Head of caudate nucleus (tissue), 42 donors: ENCODE results near the gene LIPT1.
"Not testable (repeated sequence)": the region's sequence is repeated elsewhere in the genome, so short reads cannot be mapped to it uniquely, and the experiment has no call there.

ENCODE experiments used
- DNase-seq, 42 donors: peaks; one replicate each; pipeline versions ENCODE4 v3.0.0 to v3.0.0-alpha.2; 2020 to 2021; ENCODE audit warnings: mixed read lengths in 7 of 42
- intact Hi-C: fragments of 100-400 bp; cut with DNase I; formaldehyde crosslinking; loops from one replicate; pipeline ENCODE4 v1.15.0; 2022

Gene LIPT1

DNA sequence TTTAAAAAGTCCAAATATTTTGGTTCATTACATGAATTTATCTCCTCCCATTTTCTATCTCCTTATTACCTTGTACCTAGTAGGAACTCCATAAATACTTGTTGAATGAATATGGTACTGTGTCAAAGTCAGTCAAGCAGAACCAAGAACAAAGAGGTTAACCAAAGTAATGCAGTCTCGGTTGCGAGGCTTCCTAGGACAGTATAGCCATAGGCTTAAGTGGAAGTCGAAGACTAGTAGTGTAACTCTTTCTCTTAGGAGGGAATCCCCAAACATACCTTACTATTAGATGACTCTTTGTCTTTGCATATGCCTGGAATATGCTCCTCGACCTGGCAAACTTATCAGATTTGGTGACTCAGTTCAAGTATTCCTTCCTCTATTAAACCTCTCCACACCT lies 4.8 kb downstream of the LIPT1 start:
- DNase-seq, result no peak
- intact Hi-C loops, result loop anchor here (10.0 kb wide), 1 partner anchor 175 kb away; the partner anchor contains the start of genes EIF5B and TXNDC9

DNA sequence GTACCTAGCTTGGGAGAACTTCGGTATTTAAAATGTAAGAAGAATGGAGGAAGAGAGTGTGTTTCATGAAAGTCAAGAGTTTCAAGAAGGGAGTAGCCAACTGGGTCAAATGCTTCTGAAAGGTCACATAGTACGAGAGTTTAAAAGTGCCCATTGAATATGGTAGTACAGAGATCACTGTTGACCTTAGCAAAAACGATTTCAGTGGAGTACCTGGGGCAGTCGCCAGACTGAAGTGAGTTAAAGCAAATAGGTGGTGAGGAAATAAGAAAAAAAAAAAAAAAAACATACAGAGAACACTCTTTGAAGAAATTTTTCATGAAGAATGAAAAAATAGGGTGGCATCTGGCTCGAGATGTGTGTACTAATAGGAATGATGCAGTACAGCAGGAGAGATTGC lies 11.5 kb downstream of the LIPT1 start:
- intact Hi-C loops, result no loop called here

DNA sequence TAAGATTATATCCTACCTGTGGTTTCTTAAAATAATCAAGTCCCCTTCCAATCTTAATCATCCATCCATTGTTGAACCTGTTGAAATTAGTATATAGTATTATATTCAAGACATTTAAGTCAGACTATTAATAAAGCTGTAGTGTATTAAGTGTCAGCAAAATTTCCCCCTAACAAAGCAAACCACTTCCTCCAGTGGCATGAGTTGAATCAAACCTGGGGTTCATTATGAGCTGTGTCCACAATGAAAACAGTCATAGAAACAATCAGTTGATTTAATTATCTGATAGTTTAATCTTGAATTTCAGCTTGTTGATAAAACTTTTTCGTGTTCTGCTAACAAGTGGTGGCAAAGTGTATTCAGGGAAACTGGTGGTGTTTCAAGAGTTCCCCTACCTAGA lies 14.8 kb downstream of the LIPT1 start:
- intact Hi-C loops, result no loop called here
- DNase-seq, result no peak

More for the DNA sequence above, 11.5 kb downstream of the LIPT1 start:
- no peak for DNase-seq

DNA sequence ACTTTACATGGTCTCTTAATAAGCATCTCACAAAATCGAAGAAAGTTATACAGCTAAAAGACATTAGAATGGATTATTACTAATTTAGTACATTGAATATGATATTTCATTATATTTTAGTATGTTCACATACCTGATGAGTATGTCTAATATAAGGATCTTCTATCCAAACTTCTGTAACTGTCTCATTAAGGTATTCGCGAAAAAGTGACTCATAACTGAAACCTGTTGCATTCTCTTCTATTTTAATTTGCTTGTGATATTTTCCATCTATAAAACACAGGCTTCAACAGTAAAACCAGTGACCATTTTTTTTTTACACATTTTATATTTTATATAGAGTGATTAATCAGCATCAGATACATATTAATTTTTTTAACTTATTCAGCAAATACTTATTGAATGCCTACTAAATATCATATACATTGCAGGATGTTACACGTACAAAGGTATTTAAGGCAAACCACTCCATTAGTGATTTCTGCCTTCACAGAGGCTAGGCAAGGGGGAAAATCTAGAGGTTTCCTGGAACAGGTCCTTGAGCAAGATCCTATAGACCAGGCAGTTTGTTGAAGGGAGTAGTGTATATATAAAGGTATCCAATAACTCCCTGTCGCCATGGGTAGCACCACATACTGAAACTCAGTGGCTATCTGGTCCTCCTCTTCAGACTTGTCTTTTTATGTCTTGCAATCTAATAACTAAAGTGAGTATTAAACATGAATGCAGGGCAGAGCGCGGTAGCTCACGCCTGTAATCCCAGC lies 16.8 kb downstream of the LIPT1 start:
- intact Hi-C loops, result no loop called here
- DNase-seq, result no peak

DNA sequence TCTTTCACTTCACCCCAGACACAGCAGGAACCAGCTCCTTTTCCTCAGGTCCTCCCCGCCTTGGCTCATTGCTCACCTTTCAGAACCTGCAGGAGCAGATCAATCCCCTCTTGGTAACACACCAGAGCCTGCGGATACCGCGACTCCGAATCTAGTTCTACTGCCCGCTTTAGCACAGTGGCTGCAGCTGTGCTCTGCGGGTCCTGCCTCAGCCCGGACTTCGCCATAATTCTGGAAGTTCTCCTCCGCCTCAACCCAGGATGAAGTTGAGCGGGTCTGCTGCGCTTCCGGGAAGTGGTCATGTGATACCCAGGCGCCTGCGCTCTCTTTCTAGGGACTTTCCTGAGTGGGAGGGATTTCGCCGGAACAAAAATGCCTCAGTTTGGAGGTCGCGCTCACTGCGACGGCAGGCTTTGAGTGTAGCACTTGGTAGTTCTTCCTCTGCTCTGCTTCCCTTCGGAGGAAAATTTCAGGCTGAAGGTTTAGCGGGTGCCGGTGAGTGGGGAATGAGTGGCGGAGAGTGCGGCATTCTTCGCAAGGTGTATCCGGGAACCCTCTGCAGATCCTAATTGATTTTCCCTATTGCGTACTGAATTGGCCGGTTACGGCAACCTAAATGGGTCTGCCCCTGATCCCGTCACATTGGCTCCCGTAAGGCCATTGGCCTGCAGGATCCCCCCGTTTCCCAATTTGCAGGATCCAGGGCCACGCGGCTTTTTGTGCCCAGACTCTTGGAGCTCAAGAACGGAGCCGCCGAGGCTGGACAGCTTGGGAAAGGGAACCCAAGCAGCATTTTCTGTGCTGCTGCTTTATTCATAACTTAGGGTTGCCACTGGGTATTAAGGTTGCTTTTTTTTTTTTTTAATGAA lies 26.2 kb downstream of the LIPT1 start, which contains the start of the genes MITD1 and MRPL30:
MITD1 (minus strand) TSS at position 304 of the 869 bp plus-strand sequence; CDS start at position 227, 77 bp downstream.
MRPL30 (plus strand) TSS at position 430 of the 869 bp plus-strand sequence. CDS start 5,020 bp downstream, outside the sequence.
- peak; percentile 87 to 98 (median 95) for DNase-seq
- intact Hi-C loops, result loop anchor here (2.0 to 5.0 kb wide), 2 partner anchors 39 to 156 kb away; partner anchors contain the start of genes C2orf15, EIF5B and TXNDC9

DNA sequence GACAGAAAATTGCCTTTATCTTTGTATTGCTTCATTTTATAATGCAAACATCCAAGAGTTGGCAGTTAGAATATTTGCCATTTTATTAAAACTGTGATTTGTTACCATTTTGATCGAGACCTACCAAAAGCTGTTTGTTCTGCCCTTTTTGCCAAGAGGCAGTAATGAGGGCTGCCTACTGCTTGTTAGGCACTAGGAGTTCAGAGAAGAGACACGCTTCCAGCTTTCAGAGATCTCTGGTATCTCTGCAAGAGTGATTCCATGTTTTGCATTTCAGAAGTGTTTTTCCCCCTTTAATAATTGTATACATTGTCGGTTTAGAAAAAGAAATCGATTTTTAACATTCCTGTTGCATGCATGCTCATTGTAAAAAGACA lies 26.8 kb downstream of the LIPT1 start:
- no peak for DNase-seq
- intact Hi-C loops, result loop anchor here (2.0 to 5.0 kb wide), 2 partner anchors 39 to 155 kb away; partner anchors contain the start of genes C2orf15, EIF5B and TXNDC9

DNA sequence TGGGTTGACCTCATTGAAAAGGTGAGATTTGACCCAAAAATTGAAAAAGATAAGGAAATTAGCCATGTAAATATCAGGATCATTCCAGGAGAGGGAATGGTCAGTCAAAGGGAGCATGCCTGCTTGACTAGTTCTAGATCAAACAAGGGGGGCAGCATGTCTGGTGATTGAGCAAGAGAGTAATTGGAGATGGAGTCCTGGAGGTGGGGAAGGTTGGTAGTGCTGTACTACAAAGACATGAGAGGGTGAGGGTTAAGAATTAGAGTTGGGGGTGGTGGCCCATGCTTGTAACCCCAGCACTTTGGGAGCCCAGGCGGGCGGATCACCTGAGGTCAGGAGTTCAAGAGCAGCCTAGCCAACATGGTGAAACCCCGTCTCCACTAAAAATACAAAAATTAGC lies 28.3 kb downstream of the LIPT1 start:
- intact Hi-C loops, result loop anchor here (5.0 kb wide), 1 partner anchor 41 kb away; the partner anchor contains the start of gene C2orf15
- DNase-seq, result no peak

DNA sequence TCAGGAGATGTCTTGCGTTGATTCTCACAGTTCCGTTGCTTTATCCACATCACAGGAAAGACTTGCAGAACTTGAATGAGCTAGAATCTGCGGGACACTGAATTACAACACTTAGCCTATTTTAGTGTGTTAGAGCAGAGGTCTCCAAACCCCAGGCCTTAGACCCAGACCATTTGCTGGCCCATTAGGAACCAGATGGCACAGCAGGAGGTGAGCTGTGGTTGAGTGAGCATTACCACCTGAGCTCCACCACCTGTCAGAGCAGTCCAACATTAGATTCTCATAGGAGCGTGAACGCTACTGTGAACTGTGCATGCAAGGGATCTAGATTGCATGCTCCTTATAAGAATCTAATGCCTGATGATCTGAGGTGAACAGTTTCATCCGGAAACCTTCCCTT lies 30.0 kb downstream of the LIPT1 start:
- intact Hi-C loops, result loop anchor here (5.0 kb wide), 1 partner anchor 43 kb away; the partner anchor contains the start of gene C2orf15
- no peak for DNase-seq

DNA sequence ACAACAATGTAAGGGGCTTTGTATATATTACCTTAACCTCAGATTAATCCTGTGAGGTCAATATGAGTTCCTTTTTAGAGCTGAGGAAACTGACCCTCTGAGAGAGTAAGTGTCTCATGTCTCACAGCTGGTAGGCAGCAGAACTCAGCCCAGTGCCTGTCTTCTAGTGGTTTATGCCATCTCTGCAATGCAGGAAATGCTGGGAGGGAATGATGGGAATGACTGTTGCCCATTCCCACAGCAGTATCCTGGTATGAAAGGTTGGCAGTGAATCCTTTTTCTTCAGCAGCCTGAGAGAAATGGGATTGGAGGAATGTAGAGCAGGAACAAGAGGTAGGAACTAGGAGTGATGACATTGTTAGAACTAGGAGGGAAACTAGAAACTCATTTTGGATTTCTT lies 32.2 kb downstream of the LIPT1 start:
- DNase-seq, result no peak
- intact Hi-C loops, result no loop called here

DNA sequence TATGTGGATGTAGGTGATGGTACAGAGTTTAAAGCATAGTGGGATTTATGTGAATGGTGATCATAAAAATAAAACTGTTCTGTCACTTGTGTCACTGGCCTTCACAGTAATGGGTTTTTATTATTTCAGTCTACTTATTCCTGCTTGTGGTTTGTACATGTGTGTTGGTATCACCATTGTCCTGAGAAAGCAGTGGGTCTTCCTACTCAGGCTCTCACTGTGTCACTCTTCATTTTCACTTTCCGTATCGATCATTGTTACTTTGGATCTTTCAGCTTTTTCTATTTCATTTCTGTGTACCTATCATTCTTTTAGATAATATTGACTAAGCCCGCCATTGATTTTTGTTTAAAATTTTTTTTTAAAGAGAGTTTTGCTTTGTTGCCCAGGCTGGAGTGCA lies 33.6 kb downstream of the LIPT1 start:
- intact Hi-C loops, result no loop called here
- DNase-seq, result no peak

DNA sequence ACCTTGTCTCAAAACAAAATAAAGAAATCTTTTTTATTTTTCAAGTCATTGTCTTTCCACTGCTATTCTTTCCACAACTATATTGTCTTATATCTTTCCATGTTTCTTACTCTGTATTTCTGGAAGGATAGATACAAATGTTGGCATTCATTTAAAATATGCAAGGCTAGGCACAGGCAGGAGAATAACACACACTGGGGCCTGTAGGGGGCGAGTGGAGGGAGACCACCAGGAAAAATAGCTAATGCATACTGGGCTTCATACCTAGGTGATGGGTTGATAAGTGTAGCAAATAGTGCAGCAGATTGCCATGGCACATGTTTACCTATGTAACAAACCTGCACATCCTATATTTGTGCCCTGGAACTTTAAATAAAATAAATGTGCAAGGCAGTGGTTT lies 35.8 kb downstream of the LIPT1 start:
- intact Hi-C loops, result no loop called here
- DNase-seq, result no peak

DNA sequence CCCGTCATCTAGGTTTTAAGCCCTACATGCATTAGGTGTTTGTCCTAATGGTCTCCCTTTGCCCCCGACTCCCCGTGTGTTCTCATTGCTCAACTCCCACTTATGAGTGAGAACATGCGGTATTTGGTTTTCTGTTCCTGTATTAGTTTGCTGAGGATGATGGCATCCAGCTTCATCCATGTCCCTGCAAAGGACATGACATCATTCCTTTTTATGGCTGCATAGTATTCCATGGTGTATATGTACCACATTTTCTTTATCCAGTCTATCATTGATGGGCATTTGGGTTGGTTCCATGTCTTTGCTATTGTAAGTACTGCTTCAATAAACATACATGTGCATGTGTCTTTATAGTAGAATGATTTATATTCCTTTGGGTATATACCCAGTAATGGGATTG lies 37.6 kb downstream of the LIPT1 start:
- DNase-seq, intact Hi-C loops: not testable (repeated sequence)

DNA sequence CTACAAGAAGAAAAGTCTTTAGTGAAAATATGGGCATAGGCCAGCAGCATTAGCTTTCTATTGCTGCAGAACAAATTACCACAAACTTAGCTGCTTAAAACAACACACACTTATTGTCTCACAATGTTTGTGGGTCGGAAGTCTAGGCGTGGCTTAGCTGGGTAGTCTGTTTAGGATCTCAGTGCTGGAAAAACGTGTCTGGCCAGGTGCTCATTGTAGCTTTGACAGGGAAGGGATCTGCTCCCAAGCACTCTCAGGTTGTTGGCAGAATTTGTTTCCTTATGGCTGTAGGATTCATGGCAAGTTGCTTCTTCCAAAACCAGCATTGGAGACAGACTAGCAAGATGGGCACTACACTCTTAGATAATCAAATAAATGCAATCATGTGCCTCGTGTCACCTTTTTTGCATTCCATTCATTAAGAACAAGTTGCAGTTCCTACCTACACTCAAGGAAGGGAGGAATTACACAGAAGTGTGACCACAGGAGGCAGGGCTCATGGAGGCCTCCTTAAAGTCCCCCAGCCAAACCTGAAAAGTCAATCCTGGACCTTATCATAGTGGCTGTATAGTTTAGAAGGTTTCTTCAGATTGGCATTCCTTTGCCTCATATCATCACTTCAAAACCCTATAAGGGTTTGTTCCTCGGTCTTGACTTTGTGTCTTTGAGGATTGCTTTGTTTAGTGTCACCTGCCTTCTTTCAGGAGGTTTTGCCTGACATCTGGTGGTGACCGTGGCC lies 43.5 kb downstream of the LIPT1 start:
- DNase-seq, result no peak
- intact Hi-C loops, result no loop called here

DNA sequence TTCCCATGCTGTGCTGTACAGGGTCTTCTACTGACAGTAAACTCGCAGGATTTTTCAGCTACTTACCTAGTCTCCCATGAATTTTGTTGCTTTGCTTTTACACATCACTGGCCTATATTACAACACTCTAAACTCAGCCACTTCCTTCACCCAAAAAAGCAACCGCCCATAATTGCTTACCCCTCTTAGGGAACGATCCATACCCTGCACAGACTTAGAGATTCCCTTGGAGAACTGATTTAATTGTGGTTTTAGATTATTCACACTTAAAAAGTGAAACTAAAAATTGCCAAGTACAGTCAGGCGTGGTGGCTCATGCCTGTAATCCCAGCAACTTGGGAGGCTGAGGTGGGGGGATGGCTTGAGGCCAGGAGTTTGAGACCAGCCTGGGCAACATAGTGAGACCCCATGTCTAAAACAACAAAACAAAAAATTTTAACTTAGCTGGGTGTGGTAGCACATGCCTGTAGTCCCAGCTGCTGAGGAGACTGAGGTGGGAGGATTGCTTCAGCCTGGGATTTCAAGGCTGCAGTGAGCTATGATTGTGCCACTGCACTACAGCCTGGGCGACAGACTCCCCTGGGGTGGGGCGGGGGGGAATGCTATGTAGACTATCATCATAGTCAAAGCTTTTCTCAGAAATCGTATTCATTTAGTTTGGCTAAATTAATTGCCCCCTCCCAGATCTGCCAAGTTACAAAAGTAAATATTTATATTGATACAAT lies 45.5 kb downstream of the LIPT1 start:
- no peak for DNase-seq
- intact Hi-C loops, result no loop called here

DNA sequence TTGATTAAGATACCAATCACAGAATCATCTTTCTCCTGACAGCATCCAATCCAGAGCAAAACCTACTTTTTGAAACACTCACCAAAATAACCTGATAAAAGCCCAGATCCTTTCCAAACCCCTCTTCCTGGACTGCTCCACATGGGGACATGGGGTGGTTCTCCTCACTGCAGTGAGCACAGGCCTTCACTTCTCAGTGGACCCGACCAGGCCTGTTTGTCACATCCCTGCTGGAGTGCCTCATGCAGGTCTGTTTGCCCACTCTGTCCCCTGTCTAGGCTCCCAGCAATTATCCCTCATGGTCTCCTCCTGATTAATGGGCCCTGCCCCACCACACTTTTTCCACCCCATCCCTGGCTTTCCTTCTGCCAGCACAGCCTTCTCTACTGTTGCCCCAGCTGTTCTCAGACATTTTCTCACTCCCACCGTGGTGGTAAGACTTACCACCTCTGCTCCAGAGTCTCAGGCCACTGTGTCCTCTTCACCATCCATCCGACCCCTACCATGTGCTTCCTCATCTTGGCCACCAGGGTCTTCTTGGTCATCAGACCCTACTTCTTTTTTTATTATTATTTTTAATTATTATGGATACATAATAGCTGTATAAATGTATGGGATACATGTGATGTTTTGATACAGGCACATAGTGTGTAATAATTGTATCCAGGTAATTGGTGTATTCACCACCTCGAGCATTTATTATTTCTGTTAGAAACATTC lies 47.4 kb downstream of the LIPT1 start:
- DNase-seq, result no peak
- intact Hi-C loops, result no loop called here

DNA sequence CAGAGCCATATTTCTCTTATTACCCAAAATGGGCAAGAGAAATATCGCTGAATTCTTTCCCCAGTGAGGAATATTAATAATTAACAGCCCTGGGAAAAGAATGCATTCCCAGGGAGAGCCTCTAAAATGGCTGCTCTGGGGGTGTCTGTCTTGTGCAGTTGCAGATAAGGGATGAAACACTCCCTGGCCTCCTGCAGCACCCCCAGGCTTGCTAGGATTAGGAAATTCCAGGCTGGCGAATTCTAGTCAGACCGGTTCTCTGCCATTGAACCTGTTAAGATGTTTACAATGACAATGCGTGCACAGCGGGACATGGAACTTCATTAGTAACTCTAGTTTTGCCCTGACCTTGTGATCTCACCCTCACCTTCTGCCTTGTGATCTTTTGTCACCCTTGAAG lies 50.7 kb downstream of the LIPT1 start:
- intact Hi-C loops, result no loop called here
- no peak for DNase-seq
